Caco-2 (cell line): Measurements from ENCODE around the gene CSNK2A3. TPM values are rescaled to one million over a fixed set of nuclear protein-coding genes. Genes with fewer than 3 reads are reported as not detected.
"Not testable (repeated sequence)": the region's sequence is repeated elsewhere in the genome, so short reads cannot be mapped to it uniquely, and the experiment has no call there.

Source experiments
- BruUV-seq: library from RNA; stranded (reverse); fragments of 400-500 nt; replicated peaks from 2 replicates; lab custom pipeline; 2021; lab: Mats Ljungman, UMichigan
- CTCF ChIA-PET: fragments of 300-600 bp; sonication (Branson Sonifier 250); formaldehyde crosslinking; loops from one replicate; lab custom pipeline; 2022; ENCODE audit warnings: antibody characterized with exemption; lab: Charles Lee
- POLR2A ChIA-PET: fragments of 300-600 bp; sonication (Branson Sonifier 250); formaldehyde crosslinking; loops from one replicate; lab custom pipeline; 2022; ENCODE audit warnings: antibody characterized with exemption; lab: Charles Lee
- DNase-seq, 2 experiments: peaks; one replicate each; pipeline versions ENCODE4 v3.0.0 to v3.0.0-alpha.2; 2020 to 2022
- H3K27me3 ChIP-seq: replicated peaks from 2 replicates; pipeline ENCODE4 v1.6.0; 2011; ENCODE audit warnings: low read length; ENCODE audit not compliant: control insufficient read depth, insufficient read depth
- H3K36me3 ChIP-seq: 2 replicates; pipeline ENCODE4 v1.5.1; 2011; ENCODE audit warnings: low read length; ENCODE audit not compliant: control insufficient read depth, insufficient read depth
- H3K4me1 ChIP-seq: fragments of 250-450 bp; sonication (Bioruptor Pico); 2 replicates; pipeline ENCODE4 v1.5.1; 2020; ENCODE audit warnings: mild to moderate bottlenecking
- H3K4me3 ChIP-seq: 2 replicates; pipeline ENCODE4 v1.5.1; 2011; ENCODE audit warnings: low read depth, mild to moderate bottlenecking, control low read depth, low read length
- H3K9me3 ChIP-seq: fragments of 250-450 bp; sonication (Bioruptor Pico); 2 replicates; pipeline ENCODE4 v1.5.1; 2020; ENCODE audit warnings: mild to moderate bottlenecking, moderate library complexity
- H3K27ac Mint-ChIP-seq: one replicate; pipeline ENCODE4 v1.8.0; 2022; ENCODE audit warnings: mixed read lengths; ENCODE audit not compliant: unreplicated experiment
- H3K27me3 Mint-ChIP-seq: one replicate; pipeline ENCODE4 v1.8.0; 2022; ENCODE audit warnings: mixed read lengths; ENCODE audit not compliant: insufficient read depth, unreplicated experiment
- H3K36me3 Mint-ChIP-seq: one replicate; pipeline ENCODE4 v1.8.0; 2022; ENCODE audit warnings: mild to moderate bottlenecking, mixed read lengths; ENCODE audit not compliant: insufficient read depth, unreplicated experiment
- H3K4me1 Mint-ChIP-seq: one replicate; pipeline ENCODE4 v1.8.0; 2022; ENCODE audit warnings: low read depth, mixed read lengths; ENCODE audit not compliant: unreplicated experiment
- H3K4me3 Mint-ChIP-seq: one replicate; pipeline ENCODE4 v1.8.0; 2022; ENCODE audit warnings: mild to moderate bottlenecking, moderate library complexity, mixed read lengths; ENCODE audit not compliant: unreplicated experiment
- H3K9me3 Mint-ChIP-seq: one replicate; pipeline ENCODE4 v1.8.0; 2022; ENCODE audit warnings: mixed read lengths; ENCODE audit not compliant: unreplicated experiment
- CTCF ChIP-seq, 2 experiments: fragments of 200-600 bp in 1 of 2; IDR thresholded peaks; 1 replicate in 1 of 2; 2 replicates in 1 of 2; pipeline versions ENCODE4 v1.5.1 to v1.8.0; 2011 to 2022; ENCODE audit warnings: antibody characterized with exemption in 1 of 2, control low read depth in 1 of 2, inconsistent platforms in 1 of 2, low read depth in 1 of 2, low read length in 1 of 2, mild to moderate bottlenecking in 1 of 2, moderate library complexity in 1 of 2; ENCODE audit not compliant: insufficient read depth in 1 of 2, severe bottlenecking in 1 of 2, unreplicated experiment in 1 of 2
- intact Hi-C: fragments of 100-400 bp; cut with micrococcal nuclease; formaldehyde crosslinking; loops from one replicate; pipeline ENCODE4 v1.10.0; 2022; ENCODE audit not compliant: unreplicated experiment
- total RNA-seq: library from RNA; stranded (reverse); gene quantifications from 2 replicates; pipeline ENCODE4 v1.2.3, GENCODE V29; 2022

CSNK2A3 gene
- total RNA-seq, 1 experiment from 2014 or later: 0.75 TPM

GRCh38 chr11:11359611-11360010, 6.6 kb upstream of the CSNK2A3 start:
- Mint-ChIP-seq H3K9me3 (no peaks in the 10 kb centered on the region), H3K36me3 (no peaks in the 10 kb centered on the region), H3K27ac (no peak overlapping the region), H3K4me1 (no peaks in the 10 kb centered on the region), H3K27me3 (peaks cover 24% of the 10 kb centered on the region), H3K4me3 (no peak overlapping the region)
- Histone ChIP-seq H3K27me3 (peaks cover 3% of the 10 kb centered on the region; the same call in 1 of the 2 replicates), H3K9me3 (no peaks in the 10 kb centered on the region), H3K4me1 (no peaks in the 10 kb centered on the region), H3K36me3 (no peaks in the 10 kb centered on the region), H3K4me3 (no peak overlapping the region)
- intact Hi-C loops: no loop called here
- CTCF ChIA-PET: no interaction called here
- POLR2A ChIA-PET: no interaction called here
- no peak for DNase-seq
- BruUV-seq: no TSS peak
- no peak for TF ChIP-seq CTCF (IDR thresholded peaks at IDR 0.05; ENCODE audit: insufficient read depth in 1 of 2, low read depth in 1 of 2, low read length in 1 of 2, severe bottlenecking in 1 of 2, unreplicated experiment in 1 of 2)

- peaks cover 21% of the 10 kb centered on the region for H3K27me3 Mint-ChIP-seq
- no peak overlapping the region for H3K27ac Mint-ChIP-seq
- BruUV-seq: no TSS peak
- no peaks in the 10 kb centered on the region for H3K4me1 Mint-ChIP-seq
- no peak overlapping the region for H3K4me3 ChIP-seq
- H3K27me3 ChIP-seq: peaks cover 3% of the 10 kb centered on the region; the same call in 1 of the 2 replicates
- no peaks in the 10 kb centered on the region for H3K9me3 Mint-ChIP-seq
- no peaks in the 10 kb centered on the region for H3K36me3 Mint-ChIP-seq
- H3K4me3 Mint-ChIP-seq: no peak overlapping the region
- H3K4me1 ChIP-seq: no peaks in the 10 kb centered on the region
- TF ChIP-seq CTCF (IDR thresholded peaks at IDR 0.05; ENCODE audit: insufficient read depth in 1 of 2, low read depth in 1 of 2, low read length in 1 of 2, severe bottlenecking in 1 of 2, unreplicated experiment in 1 of 2): no peak
- DNase-seq: no peak
- ChIA-PET POLR2A (no interaction called here), CTCF (no interaction called here)
- H3K9me3 ChIP-seq: no peaks in the 10 kb centered on the region
- no peaks in the 10 kb centered on the region for H3K36me3 ChIP-seq
- intact Hi-C loops: no loop called here
These were observed 3.8 kb upstream of the CSNK2A3 start for GRCh38 chr11:11356842-11357241.

- H3K4me3 ChIP-seq, H3K27ac Mint-ChIP-seq, DNase-seq, POLR2A ChIA-PET, intact Hi-C loops, H3K36me3 Mint-ChIP-seq, H3K27me3 ChIP-seq, H3K9me3 ChIP-seq, H3K4me3 Mint-ChIP-seq, H3K4me1 ChIP-seq, H3K36me3 ChIP-seq, BruUV-seq, H3K9me3 Mint-ChIP-seq, CTCF ChIA-PET, H3K4me1 Mint-ChIP-seq: not testable (repeated sequence)
- H3K27me3 Mint-ChIP-seq: peaks cover 11% of the 10 kb centered on the region
These were observed 1.2 kb downstream of the CSNK2A3 start for GRCh38 chr11:11351851-11352250.
